HUES48 (cell line): Measurements from ENCODE around the gene PIWIL1.

Experiments used
- H3K27ac ChIP-seq: one replicate; pipeline ENCODE4 v1.7.0; 2013; ENCODE audit warnings: low read depth, low read length, inconsistent platforms
- H3K27me3 ChIP-seq: 2 replicates; pipeline ENCODE4 v1.6.1; 2013; ENCODE audit warnings: mild to moderate bottlenecking, low read length; ENCODE audit not compliant: control insufficient read depth, insufficient read depth
- H3K36me3 ChIP-seq: 2 replicates; pipeline ENCODE4 v1.6.1; 2013; ENCODE audit warnings: low read length; ENCODE audit not compliant: control insufficient read depth, insufficient read depth
- H3K4me1 ChIP-seq: 2 replicates; pipeline ENCODE4 v1.6.1; 2013; ENCODE audit warnings: mild to moderate bottlenecking, low read length; ENCODE audit not compliant: control insufficient read depth, insufficient read depth
- H3K4me3 ChIP-seq: 2 replicates; pipeline ENCODE4 v1.5.1; 2013; ENCODE audit warnings: mild to moderate bottlenecking, low read depth, low read length
- H3K9ac ChIP-seq: 2 replicates; pipeline ENCODE4 v1.6.1; 2013; ENCODE audit warnings: mild to moderate bottlenecking, low read depth, low read length, moderate library complexity
- H3K9me3 ChIP-seq: 2 replicates; pipeline ENCODE4 v1.6.1; 2013; ENCODE audit warnings: low read length; ENCODE audit not compliant: control insufficient read depth, insufficient read depth

Gene PIWIL1

GRCh38 chr12:130337488-130338303 lies at the start of gene PIWIL1:
Gene PIWIL1 (plus strand): TSS chr12:130337887. CDS start chr12:130342592, 4,705 bp downstream.
- Histone ChIP-seq H3K9ac (no peak within 1 kb of the TSS), H3K4me3 (no peak within 1 kb of the TSS), H3K4me1 (peaks cover 9% of the 10 kb centered on the region; the same call in 1 of the 2 replicates), H3K9me3 (no peaks in the 10 kb centered on the region), H3K36me3 (no peaks in the 10 kb centered on the region), H3K27me3 (peaks cover 47% of the 10 kb centered on the region), H3K27ac (no peak within 1 kb of the TSS)

GRCh38 chr12:130288206-130288605 lies 49.5 kb upstream of the PIWIL1 start:
- Histone ChIP-seq H3K27me3 (no peaks in the 10 kb centered on the region), H3K4me3 (no peak overlapping the region), H3K4me1 (no peaks in the 10 kb centered on the region), H3K27ac (no peak overlapping the region), H3K9ac (no peak overlapping the region), H3K36me3 (no peaks in the 10 kb centered on the region), H3K9me3 (peaks cover 32% of the 10 kb centered on the region)

- no peaks in the 10 kb centered on the region for H3K27me3 ChIP-seq
- no peaks in the 10 kb centered on the region for H3K4me1 ChIP-seq
- H3K4me3 ChIP-seq: no peak overlapping the region
- H3K9ac ChIP-seq: no peak overlapping the region
- H3K9me3 ChIP-seq: peaks cover 34% of the 10 kb centered on the region
- H3K27ac ChIP-seq: no peak overlapping the region
- no peaks in the 10 kb centered on the region for H3K36me3 ChIP-seq
Observed at GRCh38 chr12:130288691-130289090, 49.0 kb upstream of the PIWIL1 start.

- H3K4me1 ChIP-seq: no peaks in the 10 kb centered on the region
- peaks cover 28% of the 10 kb centered on the region for H3K9me3 ChIP-seq
- H3K36me3 ChIP-seq: no peaks in the 10 kb centered on the region
- no peak overlapping the region for H3K4me3 ChIP-seq
- H3K27me3 ChIP-seq: no peaks in the 10 kb centered on the region
- H3K27ac ChIP-seq: no peak overlapping the region
- no peak overlapping the region for H3K9ac ChIP-seq
Observed at GRCh38 chr12:130290114-130290513, 47.6 kb upstream of the PIWIL1 start.

- Histone ChIP-seq H3K9ac (no peak overlapping the region), H3K27ac (no peak overlapping the region), H3K27me3 (no peaks in the 10 kb centered on the region)
Observed at GRCh38 chr12:130298322-130299021, 39.2 kb upstream of the PIWIL1 start.

GRCh38 chr12:130299574-130299973 lies 38.1 kb upstream of the PIWIL1 start:
- Histone ChIP-seq H3K4me3 (no peak overlapping the region), H3K36me3 (no peaks in the 10 kb centered on the region), H3K9me3 (0 out of 2 replicates have a peak, but pooled peaks cover 3% of the 10 kb centered on the region), H3K4me1 (no peaks in the 10 kb centered on the region), H3K27ac (no peak overlapping the region), H3K9ac (no peak overlapping the region), H3K27me3 (no peaks in the 10 kb centered on the region)

More at GRCh38 chr12:130298322-130299021, 39.2 kb upstream of the PIWIL1 start:
- H3K4me3 ChIP-seq: no peak overlapping the region
- peaks cover 6% of the 10 kb centered on the region; the same call in 1 of the 2 replicates for H3K9me3 ChIP-seq
- H3K4me1 ChIP-seq: no peaks in the 10 kb centered on the region
- no peaks in the 10 kb centered on the region for H3K36me3 ChIP-seq

GRCh38 chr12:130300090-130300489 lies 37.6 kb upstream of the PIWIL1 start:
- H3K27ac ChIP-seq: no peak overlapping the region
- no peaks in the 10 kb centered on the region for H3K27me3 ChIP-seq
- no peak overlapping the region for H3K4me3 ChIP-seq
- no peaks in the 10 kb centered on the region for H3K4me1 ChIP-seq
- H3K9ac ChIP-seq: no peak overlapping the region
- H3K36me3 ChIP-seq: no peaks in the 10 kb centered on the region
- H3K9me3 ChIP-seq: no peaks in the 10 kb centered on the region

- Histone ChIP-seq H3K4me1 (no peaks in the 10 kb centered on the region), H3K27me3 (no peaks in the 10 kb centered on the region), H3K4me3 (no peak overlapping the region), H3K27ac (no peak overlapping the region), H3K9me3 (no peaks in the 10 kb centered on the region), H3K9ac (no peak overlapping the region), H3K36me3 (no peaks in the 10 kb centered on the region)
Observed at GRCh38 chr12:130300737-130301535, 36.8 kb upstream of the PIWIL1 start.

GRCh38 chr12:130301559-130301958 lies 36.1 kb upstream of the PIWIL1 start:
- H3K4me1 ChIP-seq: no peaks in the 10 kb centered on the region
- no peak overlapping the region for H3K4me3 ChIP-seq
- no peaks in the 10 kb centered on the region for H3K36me3 ChIP-seq
- no peaks in the 10 kb centered on the region for H3K27me3 ChIP-seq
- H3K9ac ChIP-seq: no peak overlapping the region
- no peaks in the 10 kb centered on the region for H3K9me3 ChIP-seq
- H3K27ac ChIP-seq: no peak overlapping the region

- H3K9me3 ChIP-seq: no peaks in the 10 kb centered on the region
- no peak overlapping the region for H3K27ac ChIP-seq
- H3K36me3 ChIP-seq: no peaks in the 10 kb centered on the region
- H3K4me3 ChIP-seq: no peak overlapping the region
- H3K4me1 ChIP-seq: no peaks in the 10 kb centered on the region
- no peaks in the 10 kb centered on the region for H3K27me3 ChIP-seq
- no peak overlapping the region for H3K9ac ChIP-seq
Observed at GRCh38 chr12:130303781-130304180, 33.9 kb upstream of the PIWIL1 start.
